K562 (cell line): ENCODE measurements around the gene MPRIP. TPM values are rescaled to one million over a fixed set of nuclear protein-coding genes. Genes with fewer than 3 reads are reported as not detected.

Experiments used
- ATAC-seq: fragments of 200-7000 bp; cut with Tn5 transposase; 3 replicates; pipeline ENCODE4 v1.9.1; 2020; ENCODE audit warnings: moderate library complexity
- BruUV-seq: library from RNA; stranded (reverse); fragments of 400-500 nt; replicated peaks from 2 replicates; lab custom pipeline; 2021; lab: Mats Ljungman, UMichigan
- CTCF ChIA-PET: fragments of 300-600 bp; formaldehyde crosslinking; extraction: SDS; loops from one replicate; lab custom pipeline; 2021; ENCODE audit warnings: low intra/inter-chr PET ratio; lab: Yijun Ruan, JAX
- POLR2A ChIA-PET: fragments of 300-600, 350-650 bp; sonication (Branson Sonifier 250); formaldehyde crosslinking; extraction: SDS; loops from one replicate; lab custom pipeline; 2021; ENCODE audit warnings: antibody characterized with exemption, inconsistent platforms; lab: Yijun Ruan, JAX
- DNase-seq, 4 experiments: peaks; one replicate each; pipeline versions ENCODE4 v3.0.0 to v3.0.0-alpha.2; 2011 to 2018; ENCODE audit warnings: low spot score in 3 of 4, mixed read lengths in 3 of 4; ENCODE audit errors: extremely low read depth in 1 of 4
- FAIRE-seq: peaks from 2 replicates; lab custom pipeline; 2011; peaks lifted over from hg19 to GRCh38; lab: Jason Lieb, UNC
- H2AFZ ChIP-seq: 2 replicates; pipeline ENCODE4 v1.6.0; 2011; ENCODE audit warnings: low read depth, low read length, control low read depth, inconsistent platforms
- H3K27ac ChIP-seq: fragments of 200-600 bp; 3 replicates; pipeline ENCODE4 v1.8.0; 2011; ENCODE audit warnings: low read depth, mild to moderate bottlenecking, control low read depth, inconsistent platforms, low read length, moderate library complexity, mixed read lengths; ENCODE audit errors: extremely low read depth
- H3K27me3 ChIP-seq, 2 experiments: fragments of 300-600 bp in 1 of 2; 2 replicates in 1 of 2; 3 replicates in 1 of 2; pipeline versions ENCODE4 v1.6.0 to v1.8.0; 2011; ENCODE audit warnings: inconsistent platforms in 2 of 2, low read length in 2 of 2, mild to moderate bottlenecking in 1 of 2, mixed read lengths in 1 of 2, moderate library complexity in 1 of 2; ENCODE audit not compliant: control insufficient read depth in 2 of 2, insufficient read depth in 2 of 2
- H3K36me3 ChIP-seq: fragments of 300-600 bp; 3 replicates; pipeline ENCODE4 v1.8.0; 2011; ENCODE audit warnings: mild to moderate bottlenecking, low read length, inconsistent platforms; ENCODE audit not compliant: control insufficient read depth, insufficient read depth
- H3K4me1 ChIP-seq, 2 experiments: fragments of 200-600 bp in 1 of 2; replicated peaks in 1 of 2; 2 replicates in 1 of 2; 3 replicates in 1 of 2; pipeline versions ENCODE4 v1.5.1 to v1.8.0; 2011; ENCODE audit warnings: inconsistent platforms in 2 of 2, low read length in 2 of 2, mild to moderate bottlenecking in 1 of 2, mixed read lengths in 1 of 2, moderate library complexity in 1 of 2; ENCODE audit not compliant: control insufficient read depth in 2 of 2, insufficient read depth in 2 of 2
- H3K4me2 ChIP-seq: 2 replicates; pipeline ENCODE4 v1.6.1; 2011; ENCODE audit warnings: low read length, control low read depth, inconsistent platforms, mixed read lengths; ENCODE audit not compliant: insufficient read depth
- H3K4me3 ChIP-seq: fragments of 200-600 bp; sonication (generic), shearing (Covaris generic); 2 replicates; pipeline ENCODE4 v1.5.1; 2016; ENCODE audit warnings: control low read depth, inconsistent platforms
- H3K79me2 ChIP-seq: fragments of 200-600 bp; 3 replicates; pipeline ENCODE4 v1.8.0; 2011; ENCODE audit warnings: low read length, inconsistent platforms; ENCODE audit not compliant: control insufficient read depth, insufficient read depth
- H3K9ac ChIP-seq, 2 experiments: 2 replicates each; pipeline versions ENCODE4 v1.6.0 to v1.6.1; 2011; ENCODE audit warnings: low read depth in 2 of 2, low read length in 2 of 2, control low read depth in 1 of 2, inconsistent platforms in 1 of 2, mild to moderate bottlenecking in 1 of 2, mixed read lengths in 1 of 2; ENCODE audit not compliant: insufficient read depth in 1 of 2
- H3K9me1 ChIP-seq: one replicate; pipeline ENCODE4 v1.6.0; 2011; ENCODE audit warnings: inconsistent platforms, mild to moderate bottlenecking, low read length, moderate library complexity; ENCODE audit not compliant: control insufficient read depth, insufficient read depth
- H3K9me3 ChIP-seq: replicated peaks from 2 replicates; pipeline ENCODE4 v1.5.1; 2011; ENCODE audit warnings: low read depth, low read length, inconsistent platforms; ENCODE audit not compliant: control insufficient read depth, insufficient read depth
- H4K20me1 ChIP-seq: replicated peaks from 2 replicates; pipeline ENCODE4 v1.6.1; 2011; ENCODE audit warnings: low read length, inconsistent platforms, mixed read lengths; ENCODE audit not compliant: control insufficient read depth, insufficient read depth
- FOXA1 ChIP-seq: fragments of 450-650 bp; IDR thresholded peaks from 2 replicates; pipeline ENCODE4 v1.6.1; 2016; ENCODE audit warnings: mild to moderate bottlenecking, borderline replicate concordance
- KAT8 ChIP-seq: fragments of 450-650 bp; IDR thresholded peaks from 2 replicates; pipeline ENCODE4 v1.6.1; 2016; ENCODE audit warnings: low read depth, mild to moderate bottlenecking
- NFIC ChIP-seq: fragments of 450-650 bp; IDR thresholded peaks from 2 replicates; pipeline ENCODE4 v1.6.1; 2017; ENCODE audit warnings: mild to moderate bottlenecking, inconsistent platforms
- PHF20 ChIP-seq: fragments of 450-650 bp; IDR thresholded peaks from 2 replicates; pipeline ENCODE4 v1.6.1; 2018; ENCODE audit not compliant: partially characterized antibody
- PPARD ChIP-seq: fragments of 250-450 bp; sonication (Bioruptor Pico); IDR thresholded peaks from 2 replicates; pipeline ENCODE4 v1.8.0; 2022; ENCODE audit warnings: inconsistent platforms, mild to moderate bottlenecking, moderate library complexity
- STAT6 ChIP-seq: sonication (generic); formaldehyde crosslinking; IDR thresholded peaks from 2 replicates; pipeline ENCODE4 v1.8.1; 2023; ENCODE audit warnings: mild to moderate bottlenecking, missing genetic modification reagents
- XRCC4 ChIP-seq: IDR thresholded peaks from one replicate; pipeline ENCODE4 v1.6.1; 2011; ENCODE audit not compliant: insufficient read depth, insufficient read length; ENCODE audit errors: extremely low read depth
- ZNF551 ChIP-seq: fragments of 250-450 bp; sonication (Bioruptor Pico); IDR thresholded peaks from 2 replicates; pipeline ENCODE4 v1.5.0; 2021; ENCODE audit warnings: mild to moderate bottlenecking, moderate library complexity
- ZNF584 ChIP-seq: fragments of 200-800 bp; sonication (Bioruptor generic); IDR thresholded peaks from 2 replicates; pipeline ENCODE4 v1.6.1; 2016; ENCODE audit warnings: low read depth, mild to moderate bottlenecking, missing genetic modification characterization, missing compliant biosample characterization
- WGBS: fragments of 100-300 bp; shearing (Covaris generic); methylation state at CpG from one replicate; pipeline ENCODE4 v1.1.6; 2016; ENCODE audit warnings: low coverage, mixed read lengths; ENCODE audit not compliant: insufficient coverage; ENCODE audit errors: missing lambda C conversion rate; 5-methylcytosine and 5-hydroxymethylcytosine counted together
- in situ Hi-C: fragments of 300-500 bp; cut with MboI; formaldehyde crosslinking; loops from 4 replicates; pipeline ENCODE4 v1.15.0; 2018; ENCODE audit warnings: inconsistent platforms, mixed read lengths
- intact Hi-C: fragments of 100-400 bp; cut with micrococcal nuclease; formaldehyde crosslinking; loops from 2 replicates; pipeline ENCODE4 v1.14.2; 2022
- polyA plus RNA-seq, 8 experiments: library from polyadenylated mRNA; depleted of rRNA in 4 of 8; stranded (reverse) in 5 of 8; unstranded in 3 of 8; fragments of >200 nt; fragmentation: Nextera tagmentation in 2 of 8; fragmentation: Illumina TruSeq in 1 of 8; extraction: Ambion mirVana in 2 of 8; extraction: Trizol in 1 of 8; gene quantifications; 2 replicates each; pipeline versions ENCODE4 v1.2.1 to v1.2.3, GENCODE V29; 2011 to 2014; ENCODE audit warnings: inconsistent platforms in 1 of 8, missing spikeins in 1 of 8
- total RNA-seq, 7 experiments: library from RNA; depleted of rRNA in 6 of 7; stranded (reverse); fragments of >200 nt in 6 of 7; fragmentation: Illumina TruSeq in 2 of 7; extraction: Trizol in 2 of 7; gene quantifications; 2 replicates each; pipeline versions ENCODE4 v1.2.1 to v1.2.3, GENCODE V29; 2011 to 2021; ENCODE audit warnings: low replicate concordance in 1 of 7
- TF ChIP-seq, protein P1 (sequence below): sonication (generic); formaldehyde crosslinking; IDR thresholded peaks from 2 replicates; pipeline ENCODE4 v1.8.1; 2023; ENCODE audit warnings: mild to moderate bottlenecking, missing genetic modification reagents, moderate library complexity

The MPRIP gene
- total and polyA plus RNA-seq, 9 of the 15 experiments (the other 6 are each of a cell fraction or from before 2014, with no cell fraction given): 10.0 to 72.6 (median 30.1) TPM

- BruUV-seq: no TSS peak
- in situ Hi-C loops: no loop called here
- Histone ChIP-seq H3K9ac (no peak overlapping the region), H3K4me1 (peaks cover 8 to 17% of the 10 kb centered on the region in 2 experiments; a peak in 4 of 5 replicates), H3K9me1 (no peaks in the 10 kb centered on the region), H3K9me3 (no peaks in the 10 kb centered on the region), H4K20me1 (peaks cover 17% of the 10 kb centered on the region; the same call in 1 of the 2 replicates), H2AFZ (no peak overlapping the region), H3K79me2 (no peaks in the 10 kb centered on the region), H3K4me3 (no peak overlapping the region), H3K36me3 (no peaks in the 10 kb centered on the region), H3K4me2 (no peak overlapping the region), H3K27ac (no peak overlapping the region), H3K27me3 (no peaks in the 10 kb centered on the region)
- no peak for ATAC-seq
- CTCF ChIA-PET: no interaction called here
- 89% methylated on average over 3 of the region's 4 CpGs for WGBS
- POLR2A ChIA-PET: interaction anchor here (0.6 kb wide), 1 partner anchor 20 kb away, joined by 3 read pairs; no protein-coding TSS in a partner anchor
- intact Hi-C loops: no loop called here
- no peak for DNase-seq
- no peak for FAIRE-seq
- TF ChIP-seq, protein P1, sequence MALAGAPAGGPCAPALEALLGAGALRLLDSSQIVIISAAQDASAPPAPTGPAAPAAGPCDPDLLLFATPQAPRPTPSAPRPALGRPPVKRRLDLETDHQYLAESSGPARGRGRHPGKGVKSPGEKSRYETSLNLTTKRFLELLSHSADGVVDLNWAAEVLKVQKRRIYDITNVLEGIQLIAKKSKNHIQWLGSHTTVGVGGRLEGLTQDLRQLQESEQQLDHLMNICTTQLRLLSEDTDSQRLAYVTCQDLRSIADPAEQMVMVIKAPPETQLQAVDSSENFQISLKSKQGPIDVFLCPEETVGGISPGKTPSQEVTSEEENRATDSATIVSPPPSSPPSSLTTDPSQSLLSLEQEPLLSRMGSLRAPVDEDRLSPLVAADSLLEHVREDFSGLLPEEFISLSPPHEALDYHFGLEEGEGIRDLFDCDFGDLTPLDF (CRISPR knock-in tag): no peak
- no peak for TF ChIP-seq PHF20
- TF ChIP-seq KAT8: no peak
- no peak for TF ChIP-seq STAT6 (CRISPR knock-in tag)
- TF ChIP-seq NFIC: no peak
- TF ChIP-seq FOXA1: no peak
- TF ChIP-seq XRCC4: no peak
- TF ChIP-seq PPARD (CRISPR knock-in tag): no peak
- TF ChIP-seq ZNF551 (CRISPR knock-in tag): no peak
- TF ChIP-seq ZNF584 (CRISPR knock-in tag): no peak
These were observed 74.1 kb downstream of the MPRIP start for GRCh38 chr17:17116406-17116805.
